Dedifferentiated amniotic fluid mesenchymal stem cell (primary cell): ENCODE data around the gene WNT8B.
A peak's percentile ranks its signal among the peaks of the same experiment; 100 is the strongest.

Experiments used
- DNase-seq: peaks from one replicate; pipeline ENCODE4 v3.0.0-alpha.2; 2016; ENCODE audit errors: extremely low spot score

The WNT8B gene, protein sequence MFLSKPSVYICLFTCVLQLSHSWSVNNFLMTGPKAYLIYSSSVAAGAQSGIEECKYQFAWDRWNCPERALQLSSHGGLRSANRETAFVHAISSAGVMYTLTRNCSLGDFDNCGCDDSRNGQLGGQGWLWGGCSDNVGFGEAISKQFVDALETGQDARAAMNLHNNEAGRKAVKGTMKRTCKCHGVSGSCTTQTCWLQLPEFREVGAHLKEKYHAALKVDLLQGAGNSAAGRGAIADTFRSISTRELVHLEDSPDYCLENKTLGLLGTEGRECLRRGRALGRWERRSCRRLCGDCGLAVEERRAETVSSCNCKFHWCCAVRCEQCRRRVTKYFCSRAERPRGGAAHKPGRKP

DNA sequence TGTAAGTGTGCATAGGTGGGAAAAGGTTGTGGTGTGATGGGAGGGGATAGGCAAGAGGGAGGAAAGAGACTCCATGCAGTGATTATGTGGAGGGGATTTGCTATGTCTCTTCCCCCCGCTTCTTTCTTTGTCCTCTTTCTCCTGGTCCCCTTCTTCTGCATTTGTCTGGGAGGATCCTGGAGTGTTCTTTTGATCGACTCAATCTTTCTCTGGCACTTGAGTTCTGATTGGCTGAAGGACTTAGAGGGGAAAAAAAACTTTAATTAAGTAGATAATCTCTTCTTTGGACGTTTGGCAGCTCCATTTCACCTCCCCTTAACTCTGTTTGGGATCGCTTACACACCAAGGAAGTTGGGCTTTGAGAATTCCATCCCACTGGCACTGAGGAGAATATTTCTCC lies at the start of gene WNT8B:
Gene WNT8B, plus strand, starts transcription at position 301 of the 400 bp plus-strand sequence. CDS start 160 bp downstream, outside the sequence.
- DNase-seq = no peak

DNA sequence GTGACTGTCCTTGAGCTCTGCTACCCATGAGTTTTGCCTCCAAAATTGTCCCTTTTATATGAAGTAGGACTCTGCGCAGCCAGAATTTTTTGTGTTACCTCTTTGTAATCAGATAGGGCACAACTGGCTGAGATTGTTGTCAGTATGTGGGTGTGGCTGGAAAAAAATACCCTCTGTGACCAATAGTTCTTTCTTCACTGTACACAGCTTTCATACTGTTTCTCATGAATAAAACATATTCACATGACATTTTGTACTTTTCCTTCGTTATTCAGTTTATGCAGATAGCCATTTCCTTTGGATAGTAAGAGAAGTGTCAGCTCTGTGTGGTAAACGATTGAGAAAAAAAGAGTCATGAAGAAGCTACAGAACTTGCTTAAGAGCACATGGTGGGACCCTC lies 49.6 kb upstream of the WNT8B start:
- no peak for DNase-seq

DNA sequence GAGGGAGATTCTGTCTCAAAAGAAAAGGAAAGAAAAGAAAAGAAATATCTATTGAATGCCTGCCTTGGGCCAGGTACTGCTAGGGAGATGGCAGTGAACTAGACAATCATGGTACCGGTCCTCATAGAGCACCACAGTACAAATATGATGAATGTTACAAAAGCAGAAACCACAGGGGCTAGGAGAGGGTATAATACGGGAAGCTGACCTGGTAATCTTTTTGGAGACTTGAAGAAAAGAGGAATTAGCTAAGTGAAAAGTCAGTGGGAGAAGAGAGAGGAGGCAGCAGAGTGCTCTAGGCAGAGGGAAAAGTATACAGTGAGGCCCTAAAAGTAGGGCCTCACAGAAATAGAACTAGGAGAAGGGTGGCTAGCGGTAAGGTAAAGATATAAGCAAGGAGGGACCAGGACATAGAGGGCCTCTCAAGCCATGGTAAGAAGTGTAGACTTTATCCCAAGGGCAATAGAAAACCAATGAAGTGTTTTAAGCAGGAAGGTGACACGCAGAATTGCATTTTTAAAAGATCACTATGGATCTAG lies 42.8 kb upstream of the WNT8B start:
- DNase-seq = no peak

DNA sequence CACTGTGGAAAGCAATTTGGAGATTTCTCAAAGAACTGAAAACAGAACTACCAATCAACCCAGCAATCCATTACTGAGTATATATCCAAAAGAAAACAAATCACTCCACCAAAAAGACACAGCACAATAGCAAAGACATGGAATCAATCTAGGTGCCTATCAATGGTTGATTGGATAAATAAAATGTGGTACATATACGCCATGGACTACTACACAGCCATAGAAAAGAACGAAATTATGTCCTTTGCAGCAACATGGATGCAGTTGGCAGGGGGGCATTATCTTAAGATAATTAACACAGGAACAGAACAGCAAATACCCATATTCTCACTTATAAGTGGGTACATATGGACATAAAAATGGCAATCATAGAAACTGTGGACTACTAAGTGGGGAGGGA lies 35.4 kb upstream of the WNT8B start:
- DNase-seq = no peak

DNA sequence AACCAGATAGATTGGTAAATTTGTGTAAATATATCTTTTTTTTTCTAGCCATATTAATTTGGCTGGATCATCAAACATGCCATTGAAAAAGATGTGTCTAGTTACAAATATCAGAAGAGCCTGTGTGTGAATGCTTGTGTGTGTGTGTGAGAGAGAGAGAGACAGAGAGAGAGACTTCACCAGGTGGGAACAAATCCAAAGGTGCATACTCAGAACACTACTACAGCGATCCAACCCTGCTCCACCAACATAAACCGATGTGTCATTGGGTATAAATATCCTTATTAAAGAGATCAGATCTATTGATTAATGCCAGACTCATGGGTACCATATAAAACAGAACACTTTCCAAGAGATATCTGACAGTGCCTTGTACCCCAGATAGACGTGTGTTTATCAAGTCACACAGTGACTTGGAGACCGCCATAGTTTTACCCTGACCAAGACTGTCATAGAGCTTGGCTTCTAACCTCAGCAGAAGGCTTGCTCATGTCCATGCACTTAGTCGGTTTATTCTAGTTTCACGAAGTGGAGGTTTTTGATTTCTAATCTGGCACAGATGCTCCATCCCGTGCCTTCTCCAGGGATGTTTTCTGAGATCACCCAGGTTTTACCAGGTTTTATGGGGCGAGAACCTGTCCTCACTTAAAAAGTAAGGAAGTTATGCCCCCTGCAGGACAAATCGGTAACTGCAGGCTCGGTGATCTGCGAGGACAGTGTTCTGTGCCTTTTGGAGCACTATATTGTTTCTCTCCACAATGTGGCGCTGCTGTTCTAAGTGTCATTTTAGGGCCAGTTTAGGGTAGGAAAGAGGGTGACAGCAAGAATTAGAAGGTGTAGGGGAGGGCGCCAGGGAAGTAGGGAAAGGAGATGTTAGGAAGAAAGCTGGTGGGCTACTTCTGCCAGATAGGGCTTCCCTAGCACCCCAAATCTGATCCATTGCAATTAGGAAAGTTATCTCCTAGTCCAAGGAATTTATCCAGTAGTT lies 29.3 kb upstream of the WNT8B start:
- peak; percentile 94 for DNase-seq

DNA sequence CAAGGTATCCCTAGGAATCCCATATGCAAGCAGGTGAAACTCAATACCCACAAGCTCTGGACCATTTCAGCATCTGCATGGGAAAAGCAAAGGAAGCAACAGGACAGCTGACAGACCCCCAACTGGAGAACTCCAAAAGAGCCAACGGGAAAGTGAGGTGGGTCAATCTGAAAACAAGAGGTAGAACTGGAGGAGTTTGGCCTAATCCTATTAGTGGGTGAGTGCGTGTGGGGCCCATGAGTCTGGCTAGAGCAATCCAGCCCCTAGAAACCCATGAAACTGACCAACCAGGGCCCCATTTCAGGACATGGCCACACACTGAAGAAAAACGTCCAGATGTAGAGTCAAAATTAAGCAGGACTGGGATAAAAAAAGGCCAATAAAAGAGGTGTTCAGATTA lies 26.6 kb upstream of the WNT8B start:
- no peak for DNase-seq

DNA sequence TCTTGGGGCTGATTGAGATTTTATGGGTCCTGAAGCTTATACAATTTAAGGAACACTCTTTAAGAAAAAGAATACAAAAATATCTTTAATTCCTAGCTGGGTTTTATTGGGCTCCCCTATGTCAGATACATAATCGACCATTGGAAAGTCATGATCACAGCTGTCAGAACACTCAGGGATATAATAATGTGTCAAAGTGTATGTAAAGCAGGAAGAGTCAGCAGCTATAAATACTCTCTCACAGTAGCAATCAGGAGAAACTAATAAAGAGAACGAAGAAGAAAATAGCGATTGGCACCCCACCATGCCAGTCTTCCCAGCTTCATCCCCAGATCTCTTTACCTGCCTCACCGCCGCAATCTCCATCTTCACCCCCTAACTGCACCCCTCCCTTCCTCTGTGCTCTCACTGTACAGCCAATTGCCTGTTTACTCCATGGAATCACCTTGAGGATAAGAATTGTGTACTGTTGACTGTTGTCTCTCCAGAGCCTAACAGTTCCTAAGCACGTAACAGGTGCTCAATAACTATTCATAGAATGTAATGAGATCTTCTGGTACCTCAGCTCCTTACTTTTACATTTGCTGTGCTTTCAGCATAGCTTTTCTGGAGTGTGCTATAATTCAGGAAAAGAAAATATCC lies 24.0 kb upstream of the WNT8B start:
- no peak for DNase-seq

DNA sequence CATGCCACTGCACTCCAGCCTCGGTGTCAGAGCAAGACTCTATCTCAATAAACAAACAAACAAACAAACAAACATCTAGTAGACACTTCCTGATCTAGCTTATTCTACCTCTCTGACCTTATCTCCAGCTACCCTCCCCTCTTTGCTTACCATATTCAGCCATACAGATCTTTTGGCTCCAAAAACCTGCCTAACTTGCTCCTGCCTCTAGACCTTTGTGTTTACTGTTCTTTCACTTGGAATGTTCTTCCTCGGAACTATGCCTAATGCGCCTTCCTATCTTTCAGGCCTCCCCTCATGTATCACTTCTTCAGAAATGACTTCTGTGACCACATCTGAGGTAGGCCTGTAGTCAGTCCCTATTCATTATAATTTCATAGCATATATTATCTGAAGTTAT lies 20.3 kb upstream of the WNT8B start:
- DNase-seq = no peak

DNA sequence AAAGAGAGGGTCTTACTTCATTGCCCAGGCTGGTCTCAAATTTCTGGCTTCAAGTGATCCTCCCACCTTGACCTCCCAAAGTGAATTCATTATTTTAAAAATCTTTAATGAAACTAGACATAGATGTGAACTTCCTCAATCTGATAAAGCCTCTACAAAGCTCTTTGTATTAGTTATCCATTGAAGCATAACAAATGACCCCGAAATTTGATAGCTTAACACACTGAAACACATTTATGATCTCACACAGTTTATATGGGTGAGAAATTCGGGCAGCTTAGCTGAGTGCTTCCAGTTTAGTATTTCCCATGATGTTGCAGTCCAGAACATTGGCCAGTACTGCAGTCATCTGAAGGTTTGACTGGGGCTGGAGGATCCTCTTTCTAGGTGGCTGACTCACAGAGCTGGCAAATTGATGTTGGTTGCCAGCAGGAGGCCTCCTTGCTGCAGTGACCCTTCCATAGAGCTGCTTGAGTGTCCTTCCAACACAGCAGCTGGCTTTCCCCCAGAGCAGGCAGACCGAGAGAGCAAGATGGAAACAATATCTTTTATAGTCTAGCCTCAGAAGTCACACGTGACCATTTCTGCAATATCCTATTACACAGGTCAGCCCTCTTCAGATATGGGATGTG lies 16.6 kb upstream of the WNT8B start:
- no peak for DNase-seq

DNA sequence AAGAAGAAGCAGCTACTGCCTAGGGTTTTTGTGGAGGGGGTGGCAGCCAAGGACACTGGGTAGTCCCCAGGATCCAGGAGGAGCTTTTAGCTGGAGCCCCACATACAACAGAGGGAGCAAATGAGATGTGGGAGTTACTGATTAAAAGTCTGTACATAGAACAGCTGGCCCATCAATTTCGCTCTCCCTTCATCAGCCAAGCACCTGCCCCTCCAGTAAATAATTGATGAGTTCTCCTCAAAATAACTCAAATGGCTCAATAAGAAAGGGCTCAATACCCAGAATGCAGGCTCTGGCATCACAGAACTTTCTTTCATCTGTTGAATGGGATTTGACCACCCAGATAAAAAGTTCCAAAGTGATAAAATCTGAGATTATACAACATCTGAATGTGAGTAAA lies 15.1 kb upstream of the WNT8B start:
- DNase-seq = no peak

DNA sequence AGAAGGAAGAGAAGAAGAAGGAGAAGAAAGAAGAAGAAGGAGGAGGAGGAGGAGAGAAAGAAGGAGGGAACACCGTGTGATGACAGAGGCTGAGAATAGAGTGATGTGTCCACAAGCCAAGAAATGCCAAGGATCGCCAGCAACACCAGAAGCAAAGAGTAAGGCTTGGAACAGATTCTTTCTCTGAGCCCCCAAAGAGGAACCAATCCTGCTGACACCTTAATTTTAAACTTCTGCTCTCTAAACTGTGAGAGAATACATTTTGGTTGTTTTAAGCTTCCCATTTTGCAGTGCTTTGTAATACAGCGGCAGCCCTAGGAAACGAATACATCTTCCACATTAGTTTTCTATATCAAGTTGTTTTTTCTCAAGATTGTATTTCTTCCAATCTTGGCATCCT lies 13.9 kb upstream of the WNT8B start:
- DNase-seq = no peak

DNA sequence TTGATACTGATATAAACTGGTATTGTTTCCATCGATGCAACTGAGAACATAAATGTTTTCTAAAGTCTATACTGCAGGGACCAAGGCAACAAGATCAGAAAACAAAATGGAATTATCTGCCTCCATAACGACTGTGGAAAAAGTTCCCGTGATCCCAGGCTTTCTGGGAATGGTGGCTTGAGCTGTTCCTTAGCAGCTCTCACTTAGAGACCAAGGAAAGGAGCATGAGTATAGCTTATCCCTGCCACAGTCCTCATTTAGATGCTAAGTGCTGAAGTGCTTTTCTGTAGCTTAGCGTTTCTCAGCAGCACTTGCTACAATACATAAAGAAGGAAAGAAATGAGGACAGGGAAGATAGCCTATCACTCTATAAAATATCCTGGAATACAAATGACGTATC lies 5.5 kb downstream of the WNT8B start:
- DNase-seq = no peak

DNA sequence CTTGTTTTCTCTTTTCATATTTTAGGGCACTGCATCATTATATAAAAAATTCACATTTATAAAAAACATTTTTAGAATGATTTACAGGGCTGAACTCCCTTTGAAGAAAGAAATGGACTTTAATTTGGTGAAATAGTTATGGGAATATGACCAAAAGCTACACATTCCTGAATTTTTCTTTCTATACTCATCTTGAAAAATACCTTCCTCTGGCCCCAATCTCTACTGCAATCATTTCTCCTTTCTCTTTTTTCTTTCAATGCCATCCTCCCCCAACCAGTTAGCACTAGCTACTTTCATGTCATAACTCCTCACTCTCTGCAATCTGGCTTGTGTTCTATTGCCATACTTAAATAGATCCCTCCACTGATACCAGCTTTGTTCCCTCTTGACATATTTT lies 6.2 kb downstream of the WNT8B start:
- DNase-seq = peak; percentile 22

DNA sequence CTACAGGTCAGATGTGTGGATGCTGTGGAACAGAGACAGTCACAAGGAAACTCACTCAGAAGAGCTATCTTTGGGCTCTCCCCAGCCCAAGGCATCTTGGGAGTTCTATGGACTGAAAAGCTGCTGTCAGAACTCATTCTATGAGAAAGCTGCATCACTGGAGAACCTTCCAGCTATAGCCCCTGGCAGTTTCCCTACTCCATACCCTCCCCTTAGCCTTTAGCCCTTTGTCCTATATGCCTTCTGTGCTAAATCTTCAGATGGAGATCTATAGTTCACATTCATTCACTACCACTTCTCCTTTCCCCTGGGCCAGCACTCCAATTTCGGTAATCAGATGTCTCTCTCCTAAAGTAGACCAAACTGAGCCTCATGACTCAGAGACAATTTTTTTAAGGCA lies 6.9 kb downstream of the WNT8B start:
- no peak for DNase-seq

DNA sequence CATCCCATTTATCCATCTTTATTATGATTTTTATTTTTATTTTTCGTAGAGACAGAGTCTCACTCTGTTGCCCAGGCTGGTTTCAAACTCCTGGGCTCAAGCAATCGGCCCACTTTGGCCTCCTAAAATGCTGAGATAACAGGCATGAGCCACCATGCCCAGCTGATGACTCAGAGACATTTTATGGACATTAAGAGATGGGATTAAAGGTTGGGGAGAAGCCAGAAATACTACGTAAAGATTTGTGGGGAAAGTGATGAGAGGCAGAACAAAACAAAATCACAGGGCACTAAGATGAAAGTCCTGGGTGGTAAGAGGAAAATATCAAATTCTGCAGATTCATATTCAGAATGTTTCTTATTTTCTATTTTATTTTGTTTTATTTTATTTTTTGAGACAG lies 7.6 kb downstream of the WNT8B start:
- no peak for DNase-seq

DNA sequence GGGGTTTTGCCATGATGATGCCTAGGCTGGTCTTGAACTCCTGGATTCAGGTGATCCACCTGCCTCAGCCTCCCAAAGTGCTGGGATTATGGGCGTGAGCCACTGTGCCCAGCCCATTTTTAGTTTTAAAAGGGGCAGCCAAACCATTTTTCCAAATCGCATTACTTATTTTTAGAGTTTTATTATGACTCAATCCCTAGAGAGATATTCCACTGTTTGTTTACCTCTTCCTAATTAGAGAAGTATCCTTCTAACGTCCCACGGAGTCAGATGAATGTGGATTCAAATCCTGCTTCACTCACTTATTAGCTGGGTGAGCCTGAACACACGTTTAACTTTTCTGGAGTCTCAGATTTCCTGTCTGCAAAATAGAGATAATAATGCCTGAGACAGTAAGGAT lies 15.2 kb downstream of the WNT8B start:
- no peak for DNase-seq

DNA sequence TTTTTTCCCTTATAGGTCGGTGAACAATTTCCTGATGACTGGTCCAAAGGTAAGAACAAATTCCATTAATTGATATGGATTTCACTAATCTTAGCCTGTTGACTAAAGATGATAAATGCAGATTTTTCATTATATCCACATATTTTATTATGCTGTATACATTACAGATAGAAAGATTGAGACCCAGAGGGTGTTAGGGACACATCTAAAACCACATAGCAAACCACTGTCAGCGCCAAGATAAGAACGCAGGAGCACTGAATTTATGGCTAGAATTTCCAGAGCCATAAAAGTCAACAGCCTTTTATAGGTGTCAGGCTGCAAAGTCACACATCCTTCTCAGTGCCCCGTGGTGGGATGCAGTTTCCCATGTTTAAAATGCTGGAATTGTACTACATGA lies 16.2 kb downstream of the WNT8B start:
- DNase-seq = no peak

DNA sequence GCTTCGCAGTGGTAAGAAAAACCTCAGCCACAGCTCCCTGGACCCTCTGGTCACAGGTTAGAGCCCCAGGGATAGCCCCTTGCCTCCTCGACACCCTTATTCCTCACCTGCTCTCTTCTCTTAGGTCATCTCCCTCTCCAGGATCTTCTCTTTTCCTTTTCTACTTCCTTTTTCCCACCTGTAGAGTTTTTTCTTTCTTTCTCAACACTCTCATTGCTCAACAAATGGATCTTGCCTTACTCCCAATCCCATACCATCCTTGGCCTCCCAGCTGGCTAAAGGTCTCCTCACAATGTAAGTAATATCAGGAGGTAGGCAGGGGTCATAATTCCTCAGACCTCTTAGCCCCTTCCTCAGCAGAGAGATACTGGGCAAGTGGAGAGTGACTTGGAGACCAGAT lies 17.2 kb downstream of the WNT8B start:
- DNase-seq = no peak

DNA sequence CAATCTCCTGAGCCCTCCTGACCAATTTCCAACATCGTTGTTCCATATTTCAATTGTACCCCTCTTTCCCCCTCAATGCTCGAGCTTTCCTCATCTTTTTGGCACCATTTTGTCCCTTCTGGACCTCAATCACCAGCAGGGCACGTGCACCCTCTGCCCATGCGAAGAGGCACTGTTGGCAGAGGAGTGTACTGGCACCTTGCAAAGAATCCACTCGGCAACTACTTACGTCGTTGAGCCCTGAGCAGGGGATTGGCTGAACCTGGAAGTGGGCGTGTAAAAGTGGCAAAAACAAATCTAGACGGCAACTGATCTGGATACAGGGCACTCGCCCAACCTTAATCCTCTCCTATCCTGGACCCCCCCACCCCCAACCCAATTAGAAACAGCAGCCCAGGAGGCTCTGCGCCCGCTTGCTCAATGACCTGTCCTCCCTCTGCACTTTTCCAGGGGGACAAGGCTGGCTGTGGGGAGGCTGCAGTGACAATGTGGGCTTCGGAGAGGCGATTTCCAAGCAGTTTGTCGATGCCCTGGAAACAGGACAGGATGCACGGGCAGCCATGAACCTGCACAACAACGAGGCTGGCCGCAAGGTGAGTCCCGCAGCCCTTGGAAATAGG lies 18.8 kb downstream of the WNT8B start:
- DNase-seq = peak; percentile 82

DNA sequence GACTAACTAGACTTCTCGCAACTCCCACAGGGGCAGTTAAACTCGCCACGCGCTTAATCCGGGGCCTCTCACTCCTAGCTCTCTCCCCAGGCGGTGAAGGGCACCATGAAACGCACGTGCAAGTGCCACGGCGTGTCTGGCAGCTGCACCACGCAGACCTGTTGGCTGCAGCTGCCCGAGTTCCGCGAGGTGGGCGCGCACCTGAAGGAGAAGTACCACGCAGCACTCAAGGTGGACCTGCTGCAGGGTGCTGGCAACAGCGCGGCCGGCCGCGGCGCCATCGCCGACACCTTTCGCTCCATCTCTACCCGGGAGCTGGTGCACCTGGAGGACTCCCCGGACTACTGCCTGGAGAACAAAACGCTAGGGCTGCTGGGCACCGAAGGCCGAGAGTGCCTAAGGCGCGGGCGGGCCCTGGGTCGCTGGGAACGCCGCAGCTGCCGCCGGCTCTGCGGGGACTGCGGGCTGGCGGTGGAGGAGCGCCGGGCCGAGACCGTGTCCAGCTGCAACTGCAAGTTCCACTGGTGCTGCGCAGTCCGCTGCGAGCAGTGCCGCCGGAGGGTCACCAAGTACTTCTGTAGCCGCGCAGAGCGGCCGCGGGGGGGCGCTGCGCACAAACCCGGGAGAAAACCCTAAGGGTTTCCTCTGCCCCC lies 19.5 kb downstream of the WNT8B start:
- DNase-seq = peak; percentile 31

DNA sequence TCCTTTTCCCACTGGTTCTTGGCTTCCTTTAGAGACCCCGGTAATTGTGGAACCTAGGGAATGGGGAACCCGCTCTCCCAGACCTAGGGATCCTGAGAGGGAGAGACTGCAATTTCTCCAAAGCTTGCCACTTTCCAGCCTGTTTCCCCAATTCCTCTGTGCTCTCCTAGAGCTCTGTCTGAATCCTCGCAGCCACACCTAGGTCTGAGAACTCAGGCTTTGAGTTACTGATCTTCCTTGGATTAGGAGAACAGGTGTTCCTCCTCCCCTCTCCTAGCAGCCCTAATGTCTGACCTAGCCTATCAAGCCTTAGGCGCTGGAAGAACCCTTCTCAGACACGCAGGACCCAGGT lies 20.0 kb downstream of the WNT8B start:
- DNase-seq = no peak
